ENCODE measurements around the gene RNF169.

Gene RNF169

DNA sequence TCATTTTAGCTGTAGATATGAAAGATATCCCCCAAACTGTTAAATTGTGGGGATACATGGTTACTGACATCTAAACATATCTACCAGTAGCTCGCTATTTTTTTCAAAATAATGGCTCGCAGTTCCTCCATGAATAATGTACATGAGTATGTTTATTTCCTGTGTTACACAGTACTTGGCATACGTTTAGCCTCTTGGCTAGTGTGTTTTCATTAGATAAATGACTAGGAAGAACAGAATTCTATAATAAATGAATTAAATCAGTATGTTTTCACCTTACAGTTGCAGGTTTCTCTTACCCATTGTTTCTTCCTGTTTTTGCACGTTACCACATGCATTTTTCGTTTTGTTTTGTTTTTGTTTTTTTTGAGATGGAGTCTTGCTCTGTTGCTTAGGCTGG lies 21.8 kb downstream of the RNF169 start:
- no peak for DNase-seq

DNA sequence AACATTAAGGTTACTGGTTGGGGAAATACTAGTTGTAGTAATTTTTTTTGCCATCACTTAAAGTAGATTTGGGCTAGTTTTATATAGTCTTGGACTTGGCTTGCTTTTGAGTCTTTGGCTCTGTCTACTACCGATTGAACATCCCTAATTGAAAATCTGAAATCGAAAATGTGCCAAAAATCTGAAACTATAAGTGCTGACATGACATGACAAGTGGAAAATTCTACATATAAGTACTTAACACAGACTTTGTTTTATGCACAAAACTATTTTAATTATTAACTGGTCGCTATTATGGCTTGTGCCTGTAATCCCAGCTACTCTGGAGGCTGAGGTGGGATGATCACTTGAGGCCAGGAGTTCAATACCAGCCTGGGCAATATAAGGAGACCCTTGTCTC lies 22.5 kb downstream of the RNF169 start:
- DNase-seq: no peak

DNA sequence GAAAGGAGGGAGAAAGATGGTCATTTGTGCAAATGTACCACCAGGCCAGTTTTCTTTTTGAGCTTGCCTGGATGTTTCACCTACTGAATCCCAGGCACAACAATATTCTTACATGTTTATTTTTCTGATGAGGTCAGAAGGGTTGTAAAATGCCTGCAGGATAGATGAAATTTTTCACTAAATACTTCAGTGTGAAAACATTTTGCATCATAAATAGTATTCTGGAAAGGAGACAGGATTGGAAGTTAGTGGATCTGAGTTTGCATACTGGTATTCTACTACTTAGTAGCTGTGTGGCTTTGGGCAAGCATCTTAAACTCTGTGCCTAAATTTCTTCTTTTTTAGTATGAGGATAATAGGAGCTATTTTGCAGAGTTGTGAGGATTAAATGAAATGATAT lies 24.8 kb downstream of the RNF169 start:
- no peak for DNase-seq

DNA sequence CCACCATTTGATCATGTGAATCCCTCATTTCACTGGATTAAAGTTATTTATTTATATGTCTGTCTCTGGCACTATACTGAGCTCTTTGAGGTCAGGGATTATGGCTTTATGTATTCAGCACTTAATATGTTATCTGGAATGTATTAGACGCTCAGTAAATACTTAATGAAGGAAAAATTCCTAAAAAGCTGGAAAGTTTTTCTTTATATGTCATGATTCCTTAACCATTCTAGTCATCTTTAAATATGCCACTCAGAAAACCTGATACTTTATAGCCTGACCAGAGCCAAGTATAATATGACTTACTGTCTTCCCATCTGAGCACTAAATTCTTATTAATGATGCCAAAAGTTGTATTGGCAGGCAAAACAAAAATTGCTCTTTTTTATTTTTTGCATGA lies 27.1 kb downstream of the RNF169 start:
- no peak for DNase-seq

DNA sequence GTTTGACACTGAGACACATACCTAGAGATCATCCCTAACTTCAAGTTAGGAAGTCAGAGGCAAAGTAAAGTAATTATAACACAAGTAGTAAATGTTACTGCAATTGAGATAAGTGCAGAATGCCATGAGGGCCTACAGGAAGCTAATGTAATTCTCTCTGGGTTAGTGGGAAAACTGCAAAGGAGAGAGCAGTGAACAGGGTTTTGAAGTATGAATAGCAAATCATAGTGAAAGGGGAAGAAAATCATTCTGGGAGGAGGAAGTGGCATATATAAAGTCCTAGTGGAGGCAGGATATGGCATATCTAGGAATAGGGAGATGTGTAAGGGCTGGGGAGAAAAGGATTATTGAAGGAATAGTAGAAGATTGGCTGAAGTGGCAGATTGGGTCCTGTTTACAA lies 27.9 kb downstream of the RNF169 start:
- DNase-seq: no peak

DNA sequence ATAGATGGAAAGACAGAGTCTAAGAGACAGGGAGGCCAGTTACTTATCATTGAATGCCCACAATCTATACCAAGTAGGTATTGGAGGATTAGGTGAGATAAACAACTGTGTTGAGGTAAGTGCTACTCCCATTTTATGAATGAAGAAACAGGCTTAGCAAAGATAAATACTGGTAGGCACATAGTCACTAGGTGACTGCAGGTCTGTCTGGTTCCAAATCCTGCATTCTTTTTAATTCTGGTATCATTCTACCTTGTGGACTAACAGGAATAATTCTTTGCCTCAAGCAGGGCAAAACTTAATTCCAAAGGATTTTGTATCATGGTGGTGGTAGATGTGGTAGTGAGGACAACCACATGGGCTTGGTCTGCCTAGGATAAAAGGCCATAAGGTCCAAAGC lies 28.4 kb downstream of the RNF169 start:
- DNase-seq: no peak

DNA sequence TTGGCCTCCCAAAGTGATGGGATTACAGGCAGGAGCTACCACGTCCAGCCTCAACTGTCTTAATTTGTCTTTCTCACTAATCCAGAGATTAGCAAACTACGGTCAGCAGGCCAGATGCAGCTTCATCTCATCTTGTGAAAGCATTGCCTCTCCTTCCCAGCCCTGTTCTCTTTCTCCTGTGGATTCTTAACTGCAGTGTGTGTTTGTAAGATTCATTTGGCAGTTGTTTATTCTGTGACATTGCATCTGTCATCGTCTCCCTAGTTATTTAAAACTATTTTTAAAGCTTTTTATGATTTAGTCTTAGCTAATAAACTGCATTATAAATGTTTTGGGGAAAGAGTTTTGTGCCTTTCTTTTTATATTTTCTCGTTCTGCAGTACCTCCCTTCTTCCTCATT lies 29.2 kb downstream of the RNF169 start:
- no peak for DNase-seq

DNA sequence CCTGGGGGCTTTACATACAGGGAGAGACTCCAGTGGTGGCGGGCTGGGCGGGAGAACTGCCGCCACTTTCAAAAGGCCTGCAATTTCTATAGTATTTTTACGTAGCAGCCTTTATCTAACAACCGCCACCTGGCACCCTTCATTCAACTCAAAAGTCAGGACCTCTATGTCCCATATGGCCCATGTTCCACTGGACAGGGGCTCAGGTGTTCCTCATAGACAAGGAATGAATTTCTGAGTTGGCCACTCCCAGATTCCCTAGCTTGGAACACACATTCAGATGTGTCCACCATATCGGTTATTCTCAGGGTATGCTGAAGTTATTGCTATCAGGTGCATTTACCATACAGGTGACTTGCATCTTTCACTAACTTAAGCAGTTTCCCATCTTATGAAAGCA lies 29.9 kb downstream of the RNF169 start:
- DNase-seq: no peak

DNA sequence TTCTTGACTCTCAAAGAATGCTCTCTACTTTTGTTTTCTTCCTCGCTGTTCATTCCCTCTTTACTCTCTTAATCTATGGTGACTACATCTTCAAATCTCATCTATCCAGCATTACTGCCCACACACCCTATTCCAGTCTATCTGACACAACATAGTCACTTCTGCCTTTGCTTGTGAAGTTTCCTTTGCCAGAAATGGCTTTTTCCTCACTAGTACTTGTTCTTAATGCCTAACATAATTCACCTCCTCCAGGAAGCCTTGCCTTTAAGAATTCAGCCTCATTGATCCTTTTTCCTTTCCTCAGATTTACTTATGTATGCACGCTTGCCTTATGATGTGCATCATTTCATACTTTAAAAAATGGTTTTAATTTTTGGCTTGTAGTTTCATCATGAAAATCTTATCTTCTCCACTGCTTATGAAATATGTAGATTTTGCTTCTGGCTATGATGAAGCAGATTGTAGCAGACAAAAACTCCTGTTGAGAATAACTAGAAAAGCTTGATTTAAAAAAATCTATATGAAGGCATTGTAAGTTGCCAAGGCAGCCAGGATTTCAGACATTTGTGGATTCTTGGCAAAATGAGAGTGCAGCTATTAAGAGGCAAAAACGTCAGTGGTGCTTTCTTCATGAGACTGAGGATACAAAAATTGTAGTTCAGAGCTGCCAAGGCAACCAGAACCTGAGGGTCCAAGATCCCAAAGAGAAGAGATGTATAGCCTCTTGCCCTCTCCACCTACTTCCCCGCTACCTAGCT lies 31.8 kb downstream of the RNF169 start:
- no peak for DNase-seq

DNA sequence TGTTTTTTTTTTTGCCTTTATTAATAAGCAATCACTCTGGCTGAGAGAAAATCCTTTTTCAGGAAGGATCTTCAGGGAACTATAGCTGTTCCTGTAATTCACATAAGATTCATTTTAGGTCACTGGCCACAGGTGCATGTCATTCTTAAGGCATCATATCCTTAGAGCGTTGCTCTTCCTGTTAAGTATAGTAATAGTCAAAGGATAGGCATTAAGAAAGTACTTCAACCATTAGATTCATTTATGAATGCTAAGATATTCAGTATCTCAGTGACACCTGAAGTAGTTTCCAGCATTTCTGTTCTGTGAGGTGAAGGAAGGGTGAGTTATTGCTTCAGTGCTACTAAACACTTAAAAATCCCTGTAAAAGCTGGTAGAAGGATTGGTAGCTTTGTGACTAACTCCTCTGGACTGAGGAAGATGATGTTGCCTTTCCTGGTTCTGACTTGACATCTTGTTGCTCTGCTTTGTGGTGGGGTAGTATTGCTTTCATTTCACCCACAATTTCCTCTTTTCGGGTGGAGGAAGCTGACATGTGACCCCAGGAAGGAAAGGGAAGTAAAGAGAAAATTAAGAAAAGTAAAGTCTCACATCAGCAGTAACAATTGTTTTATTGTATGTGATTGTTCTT lies 34.7 kb downstream of the RNF169 start:
- peak; percentile 69 for DNase-seq

DNA sequence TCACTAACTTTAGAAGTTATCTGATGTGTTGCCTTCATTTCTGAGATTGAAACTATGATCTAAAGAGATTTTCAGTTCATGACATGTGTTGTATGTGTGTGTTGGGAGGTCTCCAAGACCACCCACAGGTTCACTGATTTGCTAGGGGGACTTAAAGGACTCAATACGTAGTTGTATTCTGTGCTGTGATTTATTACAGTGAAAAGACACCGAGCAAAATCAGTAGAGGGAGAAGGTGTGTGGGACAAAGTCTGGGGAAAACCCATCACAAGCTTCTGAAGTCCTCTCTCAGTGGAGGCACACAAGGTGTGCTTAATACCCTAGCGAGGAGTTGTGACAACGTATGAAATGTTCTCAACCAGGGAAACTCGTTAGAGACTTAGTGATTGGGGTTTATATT lies 35.6 kb downstream of the RNF169 start:
- no peak for DNase-seq

DNA sequence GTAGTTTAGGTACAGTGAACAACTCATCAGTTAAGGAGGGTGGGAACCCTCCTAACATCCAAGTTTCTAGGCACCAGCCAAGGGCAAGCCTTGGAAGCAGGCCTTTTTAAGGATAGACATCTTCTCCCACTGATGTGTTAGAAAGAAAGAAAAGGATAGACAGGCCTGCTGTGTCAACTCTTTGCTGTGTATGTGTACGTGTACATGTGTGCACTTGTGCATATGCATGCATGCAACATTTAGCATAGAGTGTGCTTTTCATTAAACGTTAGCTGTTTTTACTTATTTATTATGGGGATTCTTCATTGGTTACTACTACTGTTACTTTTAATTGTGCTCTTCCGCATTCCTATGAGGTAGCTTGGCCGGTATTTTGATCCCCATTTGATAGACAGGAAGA lies 36.1 kb downstream of the RNF169 start:
- no peak for DNase-seq

DNA sequence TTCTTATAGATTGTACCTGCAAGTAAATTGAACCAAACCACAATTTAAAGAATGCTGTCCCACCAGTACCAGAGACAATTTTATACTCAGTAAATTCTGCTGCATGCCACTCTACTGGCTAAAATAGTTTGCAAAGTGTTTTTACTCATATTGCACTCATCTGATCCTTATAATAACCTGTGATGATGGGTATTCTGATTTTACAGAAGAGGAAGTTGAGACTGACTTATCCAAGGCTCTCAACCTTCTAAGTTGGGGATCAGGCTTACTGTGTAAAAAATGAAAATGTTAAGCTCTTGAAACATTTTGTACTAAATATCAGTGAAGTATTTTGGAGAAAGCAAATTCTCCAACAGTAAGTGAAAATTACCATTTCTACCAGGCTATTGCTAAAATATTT lies 37.9 kb downstream of the RNF169 start:
- DNase-seq: no peak

DNA sequence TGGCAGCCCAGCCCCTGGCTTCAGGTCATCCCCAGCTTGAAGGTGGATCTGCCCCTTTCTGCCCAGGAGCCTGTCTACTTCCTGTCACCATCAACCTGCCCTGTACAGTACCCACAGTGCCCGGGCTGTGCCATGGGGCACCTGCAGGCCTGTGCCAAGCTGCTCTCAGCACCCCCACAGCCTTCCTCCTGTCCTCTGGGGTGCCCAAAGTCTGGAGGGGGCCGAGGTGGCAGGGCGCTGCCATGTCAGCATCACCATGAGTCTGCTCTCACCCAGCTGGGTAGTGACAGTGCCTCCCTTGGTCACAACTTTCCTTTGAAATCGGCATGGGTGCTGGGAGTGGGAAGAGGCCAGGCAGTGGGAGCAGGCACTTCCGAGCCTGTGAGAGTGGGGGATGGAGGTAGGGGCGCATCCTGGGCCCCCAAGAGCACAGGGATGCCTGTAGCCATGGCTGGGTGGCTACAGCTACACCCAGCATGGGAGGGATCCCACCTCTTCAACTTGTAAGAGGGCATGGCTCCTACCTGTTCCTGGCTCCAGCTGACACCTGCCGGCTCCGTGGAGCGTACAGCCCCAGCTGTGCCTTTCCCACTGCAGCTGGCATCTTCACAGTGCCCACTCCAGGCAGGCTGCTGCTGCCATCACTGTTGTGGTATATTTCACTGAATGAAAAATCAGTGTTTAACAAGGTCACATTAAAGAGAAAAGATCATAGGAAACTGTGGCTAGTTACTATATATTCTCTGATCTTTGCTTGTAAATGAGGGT lies 42.9 kb downstream of the RNF169 start:
- DNase-seq: no peak

DNA sequence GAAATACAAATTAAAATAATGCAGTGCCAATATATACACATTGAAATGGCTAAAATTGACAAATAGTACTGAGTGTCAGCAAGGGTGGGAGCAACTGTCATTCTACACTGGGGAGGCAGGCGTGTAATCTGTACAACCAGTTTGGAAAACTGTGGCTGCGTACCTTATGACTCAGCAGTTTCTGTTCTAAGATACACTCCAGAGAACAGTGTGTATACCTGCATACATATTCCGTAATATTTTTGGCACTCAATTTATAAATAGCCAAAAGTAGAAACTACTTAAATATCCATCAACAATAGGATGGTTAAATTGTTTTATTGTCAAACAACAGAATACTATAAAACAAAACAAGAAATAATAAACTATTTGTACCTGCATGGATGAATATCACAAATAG lies 57.6 kb downstream of the RNF169 start:
- no peak for DNase-seq

DNA sequence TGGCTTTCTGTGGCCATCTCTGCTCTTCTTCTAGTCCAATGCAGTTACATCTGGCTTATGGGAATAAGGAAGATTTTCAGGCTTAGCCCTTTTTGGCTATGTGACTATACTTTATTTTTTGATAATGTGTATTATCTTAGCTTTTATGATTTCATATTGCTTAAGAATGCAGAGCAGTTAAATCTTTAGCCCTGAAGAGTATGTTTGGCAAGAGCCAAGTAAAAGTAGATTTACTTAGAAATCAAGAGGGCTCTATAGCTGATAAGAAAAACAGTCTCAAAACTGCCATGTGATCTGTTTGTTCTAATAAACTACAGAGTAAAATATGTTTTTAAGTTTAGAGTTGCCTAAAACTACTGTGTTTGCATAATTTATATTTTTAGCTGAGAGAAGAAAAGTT lies 61.2 kb downstream of the RNF169 start:
- DNase-seq: no peak

DNA sequence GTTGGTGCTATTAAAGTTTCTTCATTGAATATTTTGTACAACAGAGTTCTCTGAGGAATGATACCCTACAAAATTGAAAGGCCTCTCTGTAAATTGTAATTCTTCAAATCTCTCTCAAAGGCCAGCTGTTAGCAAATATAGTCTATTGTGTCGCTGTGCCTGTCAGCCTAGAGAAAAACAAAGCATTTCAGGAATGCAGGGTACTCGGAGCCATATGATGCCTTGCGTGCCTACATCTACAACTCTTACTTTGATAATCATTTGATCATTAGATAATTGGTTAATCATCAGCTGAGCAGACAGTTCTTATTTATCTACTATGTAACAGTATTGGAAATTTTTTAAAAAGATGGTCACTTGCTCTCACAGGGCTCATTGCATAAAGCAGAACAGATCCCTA lies 67.3 kb downstream of the RNF169 start:
- no peak for DNase-seq

DNA sequence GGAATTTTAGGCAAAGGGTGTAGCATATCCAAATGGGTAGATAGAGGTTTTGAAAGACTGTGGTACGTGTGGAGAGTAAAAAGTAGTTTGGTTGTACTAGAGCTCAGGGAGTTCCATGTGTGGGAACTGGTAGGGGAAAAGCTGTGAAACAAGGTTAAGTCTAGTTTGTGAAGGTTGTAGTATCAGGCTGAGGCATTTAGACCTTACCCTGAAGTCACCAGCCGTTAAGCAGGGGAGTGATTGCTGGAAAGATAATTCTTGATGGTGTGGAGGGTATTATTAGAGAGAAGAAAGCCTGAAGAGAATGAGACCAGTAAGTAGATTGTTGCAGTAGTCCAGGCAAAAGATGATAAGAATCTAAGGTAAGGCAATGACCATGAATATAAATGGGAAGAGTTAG lies 68.0 kb downstream of the RNF169 start:
- DNase-seq: no peak

DNA sequence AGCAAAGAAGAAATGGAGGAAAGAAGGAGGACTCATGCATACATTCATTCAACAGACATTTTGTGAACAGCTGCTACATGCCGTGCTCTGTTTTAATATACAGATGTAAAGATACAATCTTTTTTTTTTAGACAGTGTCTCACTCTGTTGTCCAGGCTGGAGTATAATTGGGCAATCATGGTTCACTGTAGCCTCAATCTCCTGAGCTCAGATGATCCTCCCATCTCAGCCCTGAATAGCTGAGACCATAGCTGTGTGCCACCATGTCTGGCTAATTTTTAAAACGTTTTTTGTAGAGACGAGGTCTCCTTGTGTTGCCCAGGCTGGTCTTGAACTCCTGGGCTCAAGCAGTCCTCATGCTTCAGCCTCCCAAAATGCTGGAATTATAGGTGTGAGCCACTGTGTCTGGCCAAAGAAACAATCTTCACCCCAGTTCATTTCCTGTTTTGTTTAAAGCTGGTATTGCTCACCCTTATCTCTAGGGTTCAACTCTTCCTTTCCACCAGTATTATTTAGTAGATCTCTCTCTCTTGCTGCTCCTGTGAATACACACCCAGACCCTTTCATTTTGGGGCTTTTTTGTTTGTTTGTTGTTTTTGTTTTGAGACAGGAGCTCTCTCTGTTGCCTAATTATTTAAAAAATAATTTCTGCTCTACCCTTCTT lies 69.8 kb downstream of the RNF169 start:
- no peak for DNase-seq

DNA sequence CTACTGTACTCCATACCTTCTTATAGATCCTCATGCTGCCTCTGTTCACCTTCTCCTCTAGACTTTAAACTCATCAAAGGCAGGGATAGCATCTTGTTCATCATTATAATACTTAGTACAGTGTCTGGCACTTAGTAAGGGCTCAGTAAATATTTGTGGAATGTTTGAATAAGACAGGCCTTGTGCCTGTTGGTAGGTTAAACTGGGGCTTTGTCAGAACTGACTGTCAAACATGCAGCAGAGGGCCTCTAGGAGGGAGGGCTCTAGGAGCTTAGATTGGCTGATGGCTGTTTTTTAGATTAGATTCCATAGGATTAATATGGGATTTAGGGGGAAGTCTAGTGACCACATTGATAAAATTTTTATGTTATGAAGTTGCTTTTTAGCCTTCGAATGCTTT lies 70.8 kb downstream of the RNF169 start:
- DNase-seq: no peak

DNA sequence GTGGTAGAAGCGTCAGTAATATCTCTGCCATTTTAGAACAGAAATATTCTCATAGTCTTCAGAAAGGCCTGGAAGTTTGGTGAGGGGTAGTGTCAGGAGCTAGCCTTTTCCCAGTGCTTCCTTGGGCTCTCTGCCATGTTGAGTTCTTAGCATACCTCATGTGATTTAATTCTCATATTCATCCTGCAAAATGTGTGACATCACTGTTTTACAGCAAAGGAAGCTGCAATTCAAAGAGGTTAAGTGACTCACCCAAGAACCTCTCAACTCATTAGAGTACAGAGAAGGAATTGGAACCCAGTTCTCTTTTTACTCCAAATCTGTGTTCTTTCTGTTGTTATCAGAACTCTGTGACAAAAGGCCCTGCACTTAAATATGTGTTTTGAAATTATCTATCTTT lies 72.1 kb downstream of the RNF169 start:
- peak; percentile 50 for DNase-seq

DNA sequence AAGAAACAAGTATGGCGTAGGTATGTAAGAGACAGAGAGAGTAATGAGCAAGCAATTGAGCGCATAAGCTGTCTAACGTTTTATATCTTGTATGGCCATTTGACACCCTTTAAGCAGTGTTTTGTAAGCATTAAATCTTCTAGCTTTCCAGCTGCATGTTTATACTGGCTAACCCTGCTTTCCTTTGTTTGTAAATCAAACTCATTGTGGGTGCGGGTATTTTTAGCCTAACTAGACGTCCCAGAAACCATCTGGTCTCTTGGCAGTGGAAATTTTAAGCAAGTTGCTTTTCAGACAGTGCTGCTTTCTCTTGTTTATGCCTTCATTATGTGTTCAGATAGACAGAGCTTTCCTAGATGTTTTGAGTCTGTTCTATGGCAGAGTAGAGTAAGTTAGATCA lies 73.5 kb downstream of the RNF169 start:
- no peak for DNase-seq

DNA sequence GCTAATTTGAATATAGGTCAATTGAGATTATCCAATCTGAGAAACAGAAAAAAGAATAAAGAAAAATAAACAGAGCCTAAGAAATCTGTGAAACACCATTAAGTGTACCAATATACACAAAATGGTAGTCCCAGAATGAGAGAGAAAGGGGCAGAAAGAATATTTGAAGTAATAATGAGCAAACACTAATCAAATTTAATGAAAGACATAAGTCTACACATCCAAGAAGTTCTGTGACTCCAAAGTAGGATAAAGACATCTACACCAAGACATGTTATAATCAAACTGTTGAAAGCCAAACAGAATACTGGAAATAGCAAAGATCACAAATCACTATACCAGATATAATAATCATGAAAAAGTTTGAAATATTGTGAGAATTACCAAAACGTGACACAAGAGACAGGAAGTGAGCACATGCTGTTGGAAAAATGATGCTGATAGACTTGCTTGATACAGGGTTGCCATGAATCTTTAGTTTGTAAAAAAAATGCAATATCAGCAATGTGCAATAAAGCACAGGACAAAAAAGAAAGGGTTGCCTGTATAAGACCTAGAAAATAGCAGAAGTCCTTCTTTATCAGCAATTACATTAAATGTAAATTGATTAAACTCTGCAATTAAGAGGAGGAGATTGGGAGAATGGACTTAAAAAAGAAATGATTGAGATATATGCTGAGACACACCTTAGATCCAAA lies 75.8 kb downstream of the RNF169 start:
- DNase-seq: no peak
